OCI-LY7 (cell line): ENCODE data around the gene RPL13.

Source experiments
- CTCF ChIP-seq: fragments of 200-600 bp; sonication (generic); conservative IDR thresholded peaks from 2 replicates; pipeline ENCODE4 v1.5.1; 2014; ENCODE audit warnings: mild to moderate bottlenecking, antibody characterized with exemption, low read length, moderate library complexity, mixed read lengths
- EZH2phosphoT487 ChIP-seq: fragments of 200-600 bp; sonication (generic); IDR thresholded peaks from 2 replicates; pipeline ENCODE4 v1.6.1; 2018; ENCODE audit warnings: low read depth, borderline replicate concordance, mild to moderate bottlenecking, mixed run types, antibody characterized with exemption, low read length, moderate library complexity, mixed read lengths

GRCh38 chr16:89519881-89520280 is 40.6 kb upstream of the RPL13 start:
- TF ChIP-seq CTCF (no peak), EZH2phosphoT487 (no peak)
